Measurements from ENCODE around the gene TRMT2A.

The TRMT2A gene

DNA sequence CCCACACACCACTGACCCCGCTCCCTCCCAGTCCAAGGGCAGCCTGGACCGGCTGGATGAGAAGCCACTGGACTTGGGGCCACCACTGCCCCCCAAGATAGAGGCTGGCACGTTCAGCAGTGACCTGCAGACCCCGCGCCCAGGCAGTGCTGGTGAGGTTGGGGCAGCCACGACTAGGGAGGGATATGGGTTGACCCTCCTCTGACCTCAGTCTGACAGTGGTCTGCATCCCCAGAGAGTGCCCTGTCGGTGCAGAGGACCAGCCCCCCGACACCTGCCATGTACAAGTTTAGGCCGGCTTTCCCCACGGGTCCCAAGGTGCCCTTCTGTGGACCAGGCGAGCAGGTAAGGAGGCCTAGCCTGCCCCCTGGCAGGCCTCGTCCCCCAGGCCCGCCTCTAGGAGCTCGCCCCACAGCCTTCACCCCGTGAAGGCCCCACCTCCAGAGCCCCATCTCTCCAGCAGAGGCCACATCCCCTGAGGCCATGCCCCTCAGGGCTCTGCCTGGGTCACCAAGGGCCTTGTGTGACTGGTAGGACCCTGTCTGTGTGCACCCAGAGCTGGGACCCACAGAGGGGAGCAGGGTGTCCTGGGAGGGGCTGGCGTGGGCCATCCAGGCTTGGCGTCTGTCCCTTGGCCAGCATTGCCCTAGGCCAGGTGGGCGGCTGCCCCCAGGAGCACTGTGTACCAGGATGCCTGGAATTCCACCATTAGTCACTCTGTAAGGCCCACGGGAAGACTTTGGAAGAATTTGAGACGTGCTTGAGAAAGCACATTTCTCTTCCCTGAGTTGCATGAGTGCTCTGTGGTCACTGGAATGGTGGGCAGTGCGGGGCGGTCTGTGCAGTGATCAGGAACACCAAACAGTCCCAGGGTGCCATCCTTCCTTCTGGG, 24.4 kb upstream of the TRMT2A start:
- TF ChIP-seq, protein P1, sequence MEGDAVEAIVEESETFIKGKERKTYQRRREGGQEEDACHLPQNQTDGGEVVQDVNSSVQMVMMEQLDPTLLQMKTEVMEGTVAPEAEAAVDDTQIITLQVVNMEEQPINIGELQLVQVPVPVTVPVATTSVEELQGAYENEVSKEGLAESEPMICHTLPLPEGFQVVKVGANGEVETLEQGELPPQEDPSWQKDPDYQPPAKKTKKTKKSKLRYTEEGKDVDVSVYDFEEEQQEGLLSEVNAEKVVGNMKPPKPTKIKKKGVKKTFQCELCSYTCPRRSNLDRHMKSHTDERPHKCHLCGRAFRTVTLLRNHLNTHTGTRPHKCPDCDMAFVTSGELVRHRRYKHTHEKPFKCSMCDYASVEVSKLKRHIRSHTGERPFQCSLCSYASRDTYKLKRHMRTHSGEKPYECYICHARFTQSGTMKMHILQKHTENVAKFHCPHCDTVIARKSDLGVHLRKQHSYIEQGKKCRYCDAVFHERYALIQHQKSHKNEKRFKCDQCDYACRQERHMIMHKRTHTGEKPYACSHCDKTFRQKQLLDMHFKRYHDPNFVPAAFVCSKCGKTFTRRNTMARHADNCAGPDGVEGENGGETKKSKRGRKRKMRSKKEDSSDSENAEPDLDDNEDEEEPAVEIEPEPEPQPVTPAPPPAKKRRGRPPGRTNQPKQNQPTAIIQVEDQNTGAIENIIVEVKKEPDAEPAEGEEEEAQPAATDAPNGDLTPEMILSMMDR (conservative IDR thresholded peaks at IDR 0.05), result no peak
- H3K27ac ChIP-seq, result no peak overlapping the region

DNA sequence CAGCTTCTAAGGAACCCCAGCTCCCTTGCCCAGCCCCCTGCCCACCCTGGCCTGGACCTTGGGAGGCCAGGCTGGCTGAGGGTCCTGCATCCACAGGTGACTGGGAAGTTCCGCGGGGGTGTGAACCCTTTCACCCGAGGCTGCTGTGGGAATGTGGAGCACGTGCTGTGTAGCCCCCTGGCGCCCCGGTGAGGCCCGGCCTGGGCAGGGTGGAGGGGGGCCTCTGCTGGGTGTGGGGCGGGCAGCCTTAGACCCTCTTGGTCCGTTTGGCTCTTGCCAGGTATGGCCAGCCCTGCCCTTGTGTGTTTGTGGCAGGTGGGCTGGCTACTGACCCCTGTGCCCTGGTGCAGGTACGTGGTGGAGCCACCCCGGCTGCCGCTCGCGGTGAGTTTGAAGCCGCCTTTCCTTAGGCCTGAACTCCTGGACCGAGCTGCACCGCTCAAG, 23.5 kb upstream of the TRMT2A start:
- no peak overlapping the region for H3K27ac ChIP-seq
- TF ChIP-seq, protein P1 (conservative IDR thresholded peaks at IDR 0.05), result no peak

DNA sequence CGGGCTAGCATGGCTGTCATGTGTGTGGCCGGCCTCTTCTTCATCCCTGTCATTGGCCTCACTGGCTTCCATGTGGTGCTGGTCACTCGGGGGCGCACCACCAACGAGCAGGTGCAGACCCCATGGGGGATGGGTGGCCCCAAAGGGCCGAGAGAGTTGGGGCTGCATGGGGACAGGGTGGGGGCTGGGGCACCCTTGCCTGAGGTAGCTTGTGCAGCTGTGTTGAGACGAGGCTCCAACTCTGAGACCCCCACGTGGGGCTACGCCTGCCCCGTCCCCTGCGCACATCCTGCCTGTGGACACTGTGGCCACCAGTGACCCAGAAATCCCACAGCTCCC, 23.1 kb upstream of the TRMT2A start:
- H3K27ac ChIP-seq, result no peak overlapping the region
- TF ChIP-seq, protein P1 (conservative IDR thresholded peaks at IDR 0.05), result no peak

DNA sequence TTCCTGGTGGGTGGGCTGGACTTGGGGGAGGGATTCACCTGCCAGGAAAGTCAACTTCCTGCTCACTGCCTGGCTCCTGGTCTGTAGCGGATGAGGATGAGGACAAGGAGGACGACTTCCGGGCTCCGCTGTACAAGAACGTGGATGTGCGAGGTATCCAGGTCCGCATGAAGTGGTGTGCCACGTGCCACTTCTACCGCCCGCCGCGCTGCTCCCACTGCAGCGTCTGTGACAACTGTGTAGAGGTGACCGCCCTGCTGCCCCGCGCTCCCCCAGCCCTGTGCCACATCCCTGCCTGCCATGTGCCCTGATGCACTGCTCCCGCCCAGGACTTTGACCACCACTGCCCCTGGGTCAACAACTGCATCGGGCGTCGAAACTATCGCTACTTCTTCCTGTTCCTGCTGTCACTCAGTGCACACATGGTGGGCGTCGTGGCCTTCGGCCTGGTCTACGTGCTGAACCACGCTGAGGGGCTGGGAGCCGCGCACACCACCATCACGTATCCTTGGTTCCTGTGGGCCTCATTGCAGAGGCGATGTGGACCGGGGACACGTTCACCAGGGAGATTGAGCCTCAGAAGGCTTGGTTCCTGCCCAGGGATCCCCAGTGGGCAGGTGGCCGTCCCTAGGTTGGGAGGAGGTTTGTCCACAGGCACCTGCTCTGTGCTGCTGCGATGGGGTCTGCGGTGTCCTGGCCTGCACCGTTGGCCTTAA, 22.5 kb upstream of the TRMT2A start:
- TF ChIP-seq, protein P1 (conservative IDR thresholded peaks at IDR 0.05), result no peak
- no peak overlapping the region for H3K27ac ChIP-seq

DNA sequence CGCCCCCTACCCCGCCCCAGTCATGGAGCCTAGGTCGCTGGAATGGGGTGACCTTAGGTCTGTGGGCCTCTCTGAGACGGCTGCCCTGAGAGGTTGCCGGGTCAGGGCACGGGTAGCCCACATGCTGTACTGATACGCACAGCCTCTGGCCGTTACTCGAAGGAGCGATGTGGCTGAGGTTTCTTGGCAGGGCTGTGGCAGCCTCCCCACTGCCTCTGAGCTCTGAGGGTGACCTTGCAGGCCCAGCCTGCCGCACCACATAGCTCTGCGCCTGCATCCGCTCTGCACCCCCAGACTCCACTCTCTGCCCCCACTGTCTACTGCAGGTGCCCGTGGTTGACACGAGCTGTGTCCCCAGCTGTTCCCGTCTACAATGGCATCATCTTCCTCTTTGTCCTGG, 21.8 kb upstream of the TRMT2A start:
- no peak overlapping the region for H3K27ac ChIP-seq
- TF ChIP-seq, protein P1 (conservative IDR thresholded peaks at IDR 0.05), result no peak

DNA sequence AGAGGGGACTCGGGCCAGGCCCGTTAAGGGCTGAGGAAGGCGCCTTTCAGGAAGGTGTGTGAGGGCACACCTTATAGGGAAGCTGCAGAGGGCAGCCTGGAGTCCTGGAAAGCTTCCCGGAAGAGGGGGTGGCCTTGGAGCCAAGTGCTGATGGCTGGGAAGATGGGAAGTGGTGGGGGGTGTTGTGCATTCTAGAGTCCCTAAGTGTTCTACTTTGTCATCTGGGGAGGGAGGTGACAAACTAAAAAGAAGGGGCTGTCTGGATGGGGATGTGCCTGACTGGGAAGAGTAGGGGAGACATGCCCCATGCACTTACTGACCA, 21.4 kb upstream of the TRMT2A start:
- TF ChIP-seq, protein P1 (conservative IDR thresholded peaks at IDR 0.05), result no peak
- no peak overlapping the region for H3K27ac ChIP-seq

DNA sequence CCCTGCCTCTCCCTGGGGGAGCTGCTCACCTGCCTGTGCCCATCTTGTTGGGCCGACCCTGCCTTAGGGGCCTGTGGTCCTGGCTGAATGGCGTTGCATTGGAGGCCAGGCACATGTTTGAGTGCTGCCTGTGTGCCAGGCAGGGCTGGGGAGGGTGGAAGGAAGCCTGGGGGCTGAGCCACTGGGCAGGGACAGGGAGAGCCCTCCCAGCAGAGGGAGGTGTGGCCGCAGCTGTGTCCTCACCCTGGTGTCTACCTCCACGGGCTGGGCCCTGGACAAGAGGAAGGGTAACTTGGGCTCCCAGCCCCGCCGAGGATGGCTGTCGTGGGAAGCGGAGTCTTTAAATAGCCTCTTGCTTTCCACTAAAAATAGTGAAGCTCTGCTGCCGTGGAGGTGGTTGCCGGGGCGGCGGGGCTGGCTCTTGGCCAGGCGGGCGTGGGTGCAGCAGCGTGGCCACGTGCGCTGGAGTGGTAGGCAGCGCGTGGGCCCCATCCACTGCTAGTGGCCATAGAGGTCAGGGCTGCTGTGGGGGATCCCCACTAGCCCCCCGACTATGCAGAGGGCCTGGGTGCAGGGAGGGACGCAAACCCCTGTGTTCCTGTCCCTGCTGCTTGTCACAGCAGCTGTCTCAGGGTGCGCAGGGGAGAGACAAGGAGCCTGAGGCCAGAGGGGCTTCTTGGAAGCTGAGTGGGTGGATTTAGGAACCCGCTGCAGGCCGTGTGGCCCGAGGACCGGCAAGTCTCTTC, 20.8 kb upstream of the TRMT2A start:
- TF ChIP-seq, protein P1 (conservative IDR thresholded peaks at IDR 0.05), result no peak
- no peak overlapping the region for H3K27ac ChIP-seq
